Stimulated activated naive CD8-positive, alpha-beta T cell treated with anti-CD3 and anti-CD28 coated beads, Interleukin-15, Interleukin-2, amounts not matched to agents 100 U/mL and 50 U/mL, for 24 hours (primary cell): Measurements from ENCODE around the gene ANO9.

Source experiments
- ATAC-seq: fragments of 150-1000 bp; cut with Tn5 transposase; one replicate; pipeline ENCODE4 v1.10.0; 2021
- DNase-seq: peaks from one replicate; pipeline ENCODE4 v3.0.0; 2021

The ANO9 gene

DNA sequence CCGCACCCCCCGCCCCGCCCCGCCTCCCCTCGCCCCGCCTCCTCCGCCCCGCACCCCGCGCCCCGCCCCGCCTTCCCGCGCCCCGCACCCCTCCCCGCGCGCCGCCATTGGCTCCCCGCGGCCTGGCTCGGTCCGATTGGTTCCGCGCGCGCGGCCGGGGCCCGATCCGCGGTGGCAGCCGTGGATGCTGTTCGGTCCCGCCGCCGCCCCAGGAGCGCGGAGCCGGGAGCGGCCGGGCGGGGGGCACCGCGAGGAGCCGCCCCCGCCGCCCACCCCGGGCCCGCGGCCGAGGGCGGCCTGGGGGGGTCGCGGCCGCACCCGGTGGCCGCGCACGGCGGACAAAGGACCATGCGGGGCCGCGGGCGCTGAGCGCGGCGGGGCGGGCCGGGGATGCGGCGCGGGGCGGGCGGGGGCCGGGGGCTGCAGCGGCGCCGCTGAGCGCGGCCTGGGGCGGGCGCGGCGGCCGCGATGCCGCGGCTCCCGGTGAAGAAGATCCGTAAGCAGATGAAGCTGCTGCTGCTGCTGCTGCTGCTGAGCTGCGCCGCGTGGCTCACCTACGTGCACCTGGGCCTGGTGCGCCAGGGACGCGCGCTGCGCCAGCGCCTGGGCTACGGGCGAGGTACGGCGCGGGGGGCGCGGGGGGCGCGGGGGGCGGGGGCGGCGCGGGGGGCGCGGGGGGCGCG is 72.3 kb downstream of the ANO9 start, which contains the start of gene B4GALNT4:
B4GALNT4 (plus strand) TSS at position 164 of the 683 bp plus-strand sequence; CDS start at position 469, 305 bp downstream.
- ATAC-seq (no peak), DNase-seq (no peak)

DNA sequence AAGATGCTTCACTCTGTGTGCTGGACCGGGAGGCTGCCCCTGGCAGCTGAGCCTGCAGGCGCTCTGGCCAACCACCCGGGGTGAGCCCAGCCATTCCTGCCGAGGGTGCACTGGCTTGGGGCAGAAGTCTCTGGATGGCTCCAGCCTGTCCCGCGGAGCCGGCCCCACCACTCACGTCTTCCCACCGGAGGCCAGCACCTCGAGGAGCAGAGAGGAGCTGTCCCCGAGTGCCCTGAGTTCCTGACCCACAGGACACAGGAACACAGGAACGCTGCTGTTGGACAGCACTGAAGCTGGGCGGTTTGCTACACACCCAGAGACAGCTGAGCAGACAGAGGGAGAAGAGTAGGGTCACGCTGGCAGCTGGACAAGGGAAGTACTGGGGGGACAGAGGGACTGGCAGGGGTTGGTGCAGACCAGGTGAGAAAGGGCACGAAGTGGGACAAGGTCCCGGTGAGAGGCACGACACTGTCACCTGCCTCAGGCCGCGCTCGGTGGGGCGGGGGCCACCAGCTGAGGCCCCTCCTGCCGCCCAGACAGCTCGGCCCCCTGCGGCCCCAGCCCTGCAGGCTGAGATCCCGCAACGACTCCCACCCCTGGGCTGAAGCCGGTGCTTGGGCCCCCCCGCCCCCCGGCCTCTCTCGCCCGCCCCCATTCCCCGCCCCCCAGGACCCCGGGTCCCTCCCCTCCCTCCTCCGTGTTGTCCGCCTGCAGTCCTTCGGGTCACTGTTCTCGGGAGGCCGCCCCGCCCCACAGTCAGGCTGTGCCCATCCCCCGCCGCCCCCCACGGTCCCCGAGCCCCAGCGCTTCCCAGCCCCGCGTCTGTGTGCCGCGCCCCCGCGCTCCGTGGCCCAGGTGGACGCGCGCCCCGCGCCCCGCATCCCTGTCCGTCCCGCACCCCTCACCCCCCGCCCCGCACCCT is 73.1 kb downstream of the ANO9 start:
- DNase-seq (no peak), ATAC-seq (no peak)

DNA sequence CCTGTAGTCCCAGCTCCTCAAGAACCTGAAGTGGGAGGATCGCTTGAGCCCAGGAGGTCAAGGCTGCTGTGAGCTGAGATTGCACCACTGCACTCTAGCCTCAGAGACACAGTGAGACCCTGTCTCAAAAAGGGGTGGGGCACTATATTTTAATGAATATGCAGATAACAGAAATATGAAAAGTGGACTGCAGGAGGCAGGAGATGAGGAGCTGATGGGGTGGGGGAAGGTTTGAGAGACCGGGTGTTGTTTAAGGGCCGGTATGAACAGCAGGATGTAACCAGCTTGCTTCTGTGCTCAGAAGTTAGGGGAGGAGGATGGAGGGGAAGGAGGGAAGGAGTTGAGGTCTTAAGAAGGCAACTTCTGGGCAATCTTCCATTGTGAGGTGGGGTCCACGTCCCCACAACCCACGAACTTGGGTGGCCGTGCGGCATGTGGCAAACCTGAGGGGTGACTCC is 73.8 kb downstream of the ANO9 start:
- DNase-seq, result no peak
- no peak for ATAC-seq
